ENCODE data around the gene GCNT2.

Gene GCNT2

GRCh38 chr6:10557913-10558312 lies 36.8 kb downstream of the GCNT2 start:
- no peak for TF ChIP-seq CTCF (IDR thresholded peaks at IDR 0.05; ENCODE audit: borderline replicate concordance, control extremely low read depth, extremely low read depth, insufficient read depth, missing control alignments)
- DNase-seq (ENCODE audit: low spot score) = no peak

GRCh38 chr6:10558565-10558964 lies 37.4 kb downstream of the GCNT2 start:
- no peak for TF ChIP-seq CTCF (IDR thresholded peaks at IDR 0.05; ENCODE audit: borderline replicate concordance, control extremely low read depth, extremely low read depth, insufficient read depth, missing control alignments)
- no peak for DNase-seq (ENCODE audit: low spot score)
- in situ Hi-C loops (cut with MboI; ENCODE audit: low sequenced_read_pairs, unreplicated experiment) = no loop called here

More at GRCh38 chr6:10557913-10558312, 36.8 kb downstream of the GCNT2 start:
- in situ Hi-C loops (cut with MboI; ENCODE audit: low sequenced_read_pairs, unreplicated experiment) = no loop called here

GRCh38 chr6:10559522-10560152 lies 38.5 kb downstream of the GCNT2 start:
- in situ Hi-C loops (cut with MboI; ENCODE audit: low sequenced_read_pairs, unreplicated experiment) = no loop called here
- no peak for TF ChIP-seq CTCF (IDR thresholded peaks at IDR 0.05; ENCODE audit: borderline replicate concordance, control extremely low read depth, extremely low read depth, insufficient read depth, missing control alignments)
- no peak for DNase-seq (ENCODE audit: low spot score)

- in situ Hi-C loops (cut with MboI; ENCODE audit: low sequenced_read_pairs, unreplicated experiment) = no loop called here
- DNase-seq (ENCODE audit: low spot score) = no peak
- no peak for TF ChIP-seq CTCF (IDR thresholded peaks at IDR 0.05; ENCODE audit: borderline replicate concordance, control extremely low read depth, extremely low read depth, insufficient read depth, missing control alignments)
Measured at GRCh38 chr6:10561611-10562199, 40.6 kb downstream of the GCNT2 start.

GRCh38 chr6:10564975-10565673 lies 44.0 kb downstream of the GCNT2 start:
- TF ChIP-seq CTCF (IDR thresholded peaks at IDR 0.05; ENCODE audit: borderline replicate concordance, control extremely low read depth, extremely low read depth, insufficient read depth, missing control alignments) = no peak
- DNase-seq (ENCODE audit: low spot score) = no peak
- in situ Hi-C loops (cut with MboI; ENCODE audit: low sequenced_read_pairs, unreplicated experiment) = no loop called here

GRCh38 chr6:10565913-10566312 lies 44.8 kb downstream of the GCNT2 start:
- in situ Hi-C loops (cut with MboI; ENCODE audit: low sequenced_read_pairs, unreplicated experiment) = no loop called here
- no peak for DNase-seq (ENCODE audit: low spot score)

More at GRCh38 chr6:10565913-10566312, 44.8 kb downstream of the GCNT2 start:
- no peak for TF ChIP-seq CTCF (IDR thresholded peaks at IDR 0.05; ENCODE audit: borderline replicate concordance, control extremely low read depth, extremely low read depth, insufficient read depth, missing control alignments)
